ENCODE measurements around the gene AGAP1. TPM values are rescaled to one million over a fixed set of nuclear protein-coding genes. Genes with fewer than 3 reads are reported as not detected.

The AGAP1 gene
- total RNA-seq, 4 donors from 2014 or later: 13.7 to 18.5 (median 17.1) TPM

DNA sequence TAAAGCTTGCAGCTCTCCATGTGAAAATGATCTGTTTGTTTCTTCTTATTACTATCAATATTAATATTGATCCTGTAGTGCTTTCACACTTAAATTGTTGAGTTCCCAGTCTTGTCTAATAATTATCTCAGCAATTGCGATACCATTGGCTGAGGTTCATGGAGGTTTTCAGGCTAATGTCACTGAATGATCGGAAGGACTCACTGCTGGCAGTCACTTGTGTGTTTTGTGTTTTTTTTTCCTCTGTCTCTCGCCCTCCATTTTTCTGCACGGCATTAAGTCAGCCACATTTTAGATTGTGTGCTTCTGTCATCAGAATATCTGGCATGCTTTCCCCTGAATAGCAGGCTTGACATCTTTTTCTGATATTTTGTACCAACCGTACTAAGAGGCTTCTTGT, 43.7 kb downstream of the AGAP1 start:
- H3K4me3 ChIP-seq (ENCODE audit: low read depth, poor library complexity, severe bottlenecking): no peak overlapping the region
- no peak for TF ChIP-seq POLR2A (IDR thresholded peaks at IDR 0.05)
- TF ChIP-seq, protein P1, sequence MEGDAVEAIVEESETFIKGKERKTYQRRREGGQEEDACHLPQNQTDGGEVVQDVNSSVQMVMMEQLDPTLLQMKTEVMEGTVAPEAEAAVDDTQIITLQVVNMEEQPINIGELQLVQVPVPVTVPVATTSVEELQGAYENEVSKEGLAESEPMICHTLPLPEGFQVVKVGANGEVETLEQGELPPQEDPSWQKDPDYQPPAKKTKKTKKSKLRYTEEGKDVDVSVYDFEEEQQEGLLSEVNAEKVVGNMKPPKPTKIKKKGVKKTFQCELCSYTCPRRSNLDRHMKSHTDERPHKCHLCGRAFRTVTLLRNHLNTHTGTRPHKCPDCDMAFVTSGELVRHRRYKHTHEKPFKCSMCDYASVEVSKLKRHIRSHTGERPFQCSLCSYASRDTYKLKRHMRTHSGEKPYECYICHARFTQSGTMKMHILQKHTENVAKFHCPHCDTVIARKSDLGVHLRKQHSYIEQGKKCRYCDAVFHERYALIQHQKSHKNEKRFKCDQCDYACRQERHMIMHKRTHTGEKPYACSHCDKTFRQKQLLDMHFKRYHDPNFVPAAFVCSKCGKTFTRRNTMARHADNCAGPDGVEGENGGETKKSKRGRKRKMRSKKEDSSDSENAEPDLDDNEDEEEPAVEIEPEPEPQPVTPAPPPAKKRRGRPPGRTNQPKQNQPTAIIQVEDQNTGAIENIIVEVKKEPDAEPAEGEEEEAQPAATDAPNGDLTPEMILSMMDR (IDR thresholded peaks at IDR 0.05): no peak
- 23 to 40% methylated on average over 5 of the region's 5 CpGs for WGBS, 2 donors
- DNase-seq (ENCODE audit: low spot score in 2 of 2): no peak
- intact Hi-C loops (cut with DNase I; ENCODE audit: low total_unique reads): no loop called here

- intact Hi-C loops (cut with DNase I; ENCODE audit: low total_unique reads): no loop called here
- no peak for TF ChIP-seq POLR2A (IDR thresholded peaks at IDR 0.05)
- TF ChIP-seq, protein P1 (IDR thresholded peaks at IDR 0.05): no peak
- no peak for DNase-seq (ENCODE audit: low spot score in 2 of 2)
- WGBS, 2 donors: 79 to 86% methylated on average over 7 of the region's 7 CpGs
- no peak overlapping the region for H3K4me3 ChIP-seq (ENCODE audit: low read depth, poor library complexity, severe bottlenecking)
These were observed 44.3 kb downstream of the AGAP1 start for GRCh38 chr2:235538144-235538639.

GRCh38 chr2:235538981-235539380, 45.1 kb downstream of the AGAP1 start:
- intact Hi-C loops (cut with DNase I; ENCODE audit: low total_unique reads): no loop called here
- DNase-seq (ENCODE audit: low spot score in 2 of 2): no peak
- no peak for TF ChIP-seq POLR2A (IDR thresholded peaks at IDR 0.05)
- TF ChIP-seq, protein P1 (IDR thresholded peaks at IDR 0.05): no peak
- WGBS, 2 donors: 69 to 71% methylated on average over 5 of the region's 5 CpGs
- no peak overlapping the region for H3K4me3 ChIP-seq (ENCODE audit: low read depth, poor library complexity, severe bottlenecking)

DNA sequence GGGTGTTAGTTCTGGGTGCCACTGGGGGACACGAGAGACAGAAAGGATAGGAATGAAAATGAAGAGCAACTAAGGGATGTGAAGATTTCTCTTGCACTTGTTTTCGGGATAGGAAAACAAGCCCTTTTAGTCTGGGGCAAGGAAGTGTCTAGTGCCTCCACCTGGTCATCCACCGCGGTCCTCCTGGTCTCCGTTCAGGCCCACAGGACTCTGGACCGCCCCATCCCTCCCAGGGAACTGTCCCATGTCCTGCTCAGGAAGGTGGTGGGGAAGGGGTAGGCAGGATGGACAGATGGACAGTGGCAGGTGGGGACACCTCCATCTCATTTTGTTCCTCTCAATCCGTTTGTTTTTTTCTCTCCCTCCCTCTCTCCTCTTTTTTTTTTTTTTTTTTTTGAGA, 45.9 kb downstream of the AGAP1 start:
- intact Hi-C loops (cut with DNase I; ENCODE audit: low total_unique reads): no loop called here
- 95 to 96% methylated on average over 7 of the region's 7 CpGs for WGBS, 2 donors
- DNase-seq (ENCODE audit: low spot score in 2 of 2): no peak
- no peak for TF ChIP-seq POLR2A (IDR thresholded peaks at IDR 0.05)
- TF ChIP-seq, protein P1 (IDR thresholded peaks at IDR 0.05): no peak
- no peak overlapping the region for H3K4me3 ChIP-seq (ENCODE audit: low read depth, poor library complexity, severe bottlenecking)

GRCh38 chr2:235541016-235541415, 47.2 kb downstream of the AGAP1 start:
- DNase-seq (ENCODE audit: low spot score in 2 of 2): no peak
- TF ChIP-seq, protein P1 (IDR thresholded peaks at IDR 0.05): no peak
- TF ChIP-seq POLR2A (IDR thresholded peaks at IDR 0.05): no peak
- no peak overlapping the region for H3K4me3 ChIP-seq (ENCODE audit: low read depth, poor library complexity, severe bottlenecking)
- WGBS, 2 donors: 64 to 66% methylated on average over 5 of the region's 5 CpGs
- intact Hi-C loops (cut with DNase I; ENCODE audit: low total_unique reads): no loop called here
